Right ventricle myocardium superior (tissue), 1 donor: ENCODE results near the gene ANKS1A. TPM values are rescaled to one million over a fixed set of nuclear protein-coding genes. Genes with fewer than 3 reads are reported as not detected.

Source experiments
- ATAC-seq: fragments of 200-7000 bp; cut with Tn5 transposase; one replicate; pipeline ENCODE4 v1.9.1; 2020; ENCODE audit warnings: mild to moderate bottlenecking; ENCODE audit not compliant: poor library complexity
- DNase-seq: peaks from one replicate; pipeline ENCODE4 v3.0.0-alpha.2; 2020
- intact Hi-C: fragments of 100-400 bp; cut with DNase I; formaldehyde crosslinking; loops from one replicate; pipeline ENCODE4 v1.11.2; 2022
- total RNA-seq: library from RNA; stranded (reverse); fragmentation: NEBNext Ultra II Directional; extraction: Animal tissue kit (Norgen Biotek cat#: 25700); gene quantifications from one replicate; pipeline ENCODE4 v1.2.1, GENCODE V29; 2021
- donor health status: DM: no; HTN: yes; CAD: no; lungs with severe emphysema.

ANKS1A gene
- total RNA-seq, 1 donor from 2014 or later: 25.0 TPM

- ATAC-seq (peak; percentile 84), DNase-seq (no peak)
- intact Hi-C loops: no loop called here
These were observed 51.0 kb downstream of the ANKS1A start for GRCh38 chr6:34940030-34940434.

GRCh38 chr6:34941421-34941820 is 52.4 kb downstream of the ANKS1A start:
- intact Hi-C loops: no loop called here
- no peak for DNase-seq
- no peak for ATAC-seq

- intact Hi-C loops: no loop called here
- ATAC-seq (no peak), DNase-seq (no peak)
These were observed 56.3 kb downstream of the ANKS1A start for GRCh38 chr6:34945317-34945716.

- DNase-seq: no peak
- intact Hi-C loops: no loop called here
- no peak for ATAC-seq
These were observed 58.5 kb downstream of the ANKS1A start for GRCh38 chr6:34947561-34947960.

GRCh38 chr6:34949636-34950035 is 60.6 kb downstream of the ANKS1A start:
- DNase-seq: no peak
- intact Hi-C loops: no loop called here
- ATAC-seq: no peak

GRCh38 chr6:34950849-34951248 is 61.8 kb downstream of the ANKS1A start:
- ATAC-seq (no peak), DNase-seq (no peak)
- intact Hi-C loops: no loop called here

- ATAC-seq: no peak
- intact Hi-C loops: no loop called here
These were observed 62.7 kb downstream of the ANKS1A start for GRCh38 chr6:34951731-34952130.

GRCh38 chr6:34953061-34954025 is 64.3 kb downstream of the ANKS1A start:
- no peak for ATAC-seq
- intact Hi-C loops: no loop called here
- no peak for DNase-seq

More at GRCh38 chr6:34951731-34952130, 62.7 kb downstream of the ANKS1A start:
- no peak for DNase-seq

- DNase-seq (no peak), ATAC-seq (peak; percentile 30)
- intact Hi-C loops: no loop called here
These were observed 66.4 kb downstream of the ANKS1A start for GRCh38 chr6:34955442-34955841.

GRCh38 chr6:34957231-34957783 is 68.3 kb downstream of the ANKS1A start:
- ATAC-seq (no peak), DNase-seq (no peak)
- intact Hi-C loops: no loop called here

GRCh38 chr6:34958734-34959133 is 69.7 kb downstream of the ANKS1A start:
- intact Hi-C loops: no loop called here

GRCh38 chr6:34959224-34959623 is 70.2 kb downstream of the ANKS1A start:
- intact Hi-C loops: no loop called here
- ATAC-seq (no peak), DNase-seq (no peak)

More at GRCh38 chr6:34958734-34959133, 69.7 kb downstream of the ANKS1A start:
- ATAC-seq (peak; percentile 43), DNase-seq (no peak)

- DNase-seq (no peak), ATAC-seq (no peak)
- intact Hi-C loops: loop anchor here (5.0 kb wide), 1 partner anchor 74 kb away; the partner anchor contains the start of genes ANKS1A and TAF11
These were observed 72.0 kb downstream of the ANKS1A start for GRCh38 chr6:34961082-34961481.

- DNase-seq (no peak), ATAC-seq (no peak)
- intact Hi-C loops: loop anchor here (5.0 kb wide), 1 partner anchor 74 kb away; the partner anchor contains the start of genes ANKS1A and TAF11
These were observed 72.5 kb downstream of the ANKS1A start for GRCh38 chr6:34961574-34961973.

- ATAC-seq (peak; percentile 75), DNase-seq (no peak)
- intact Hi-C loops: loop anchor here (5.0 kb wide), 1 partner anchor 77 kb away; the partner anchor contains the start of genes ANKS1A and TAF11
These were observed 75.5 kb downstream of the ANKS1A start for GRCh38 chr6:34964564-34964963.

- DNase-seq (no peak), ATAC-seq (no peak)
- intact Hi-C loops: no loop called here
These were observed 78.4 kb downstream of the ANKS1A start for GRCh38 chr6:34967461-34967860.

- intact Hi-C loops: no loop called here
These were observed 80.7 kb downstream of the ANKS1A start for GRCh38 chr6:34969662-34970265.

GRCh38 chr6:34970488-34970887 is 81.4 kb downstream of the ANKS1A start:
- intact Hi-C loops: no loop called here
- no peak for DNase-seq
- ATAC-seq: no peak

More at GRCh38 chr6:34969662-34970265, 80.7 kb downstream of the ANKS1A start:
- no peak for DNase-seq
- no peak for ATAC-seq

- ATAC-seq (no peak), DNase-seq (no peak)
- intact Hi-C loops: no loop called here
These were observed 81.9 kb downstream of the ANKS1A start for GRCh38 chr6:34970957-34971356.
